NCI-H748 (cell line): Measurements from ENCODE around the gene ARHGAP24.
"Not testable (repeated sequence)": the region's sequence is repeated elsewhere in the genome, so short reads cannot be mapped to it uniquely, and the experiment has no call there.

ENCODE experiments used
- DNase-seq: peaks from one replicate; lab custom pipeline; 2025; ENCODE audit not compliant: unreplicated experiment; lab: John Stamatoyannopoulos, UW

Gene ARHGAP24

GRCh38 chr4:85482010-85482738 is 7.2 kb downstream of the ARHGAP24 start:
- no peak for DNase-seq

- DNase-seq = no peak
These were observed 11.6 kb downstream of the ARHGAP24 start for GRCh38 chr4:85486425-85487086.

- DNase-seq = no peak
These were observed 13.5 kb downstream of the ARHGAP24 start for GRCh38 chr4:85488416-85488815.

GRCh38 chr4:85489273-85489981 is 14.5 kb downstream of the ARHGAP24 start:
- no peak for DNase-seq

GRCh38 chr4:85491527-85491926 is 16.6 kb downstream of the ARHGAP24 start:
- no peak for DNase-seq

- no peak for DNase-seq
These were observed 17.4 kb downstream of the ARHGAP24 start for GRCh38 chr4:85492336-85492735.

- DNase-seq = no peak
These were observed 20.7 kb downstream of the ARHGAP24 start for GRCh38 chr4:85495621-85496020.

GRCh38 chr4:85496126-85496849 is 21.3 kb downstream of the ARHGAP24 start:
- no peak for DNase-seq

- DNase-seq = no peak
These were observed 22.0 kb downstream of the ARHGAP24 start for GRCh38 chr4:85496933-85497332.

- DNase-seq = no peak
These were observed 23.3 kb downstream of the ARHGAP24 start for GRCh38 chr4:85498068-85498733.

GRCh38 chr4:85499573-85499972 is 24.6 kb downstream of the ARHGAP24 start:
- DNase-seq = no peak

GRCh38 chr4:85500110-85500867 is 25.3 kb downstream of the ARHGAP24 start:
- DNase-seq = no peak

GRCh38 chr4:85501145-85501544 is 26.2 kb downstream of the ARHGAP24 start:
- not testable (repeated sequence) for DNase-seq

- no peak for DNase-seq
These were observed 33.7 kb downstream of the ARHGAP24 start for GRCh38 chr4:85508654-85509053.

- no peak for DNase-seq
These were observed 35.1 kb downstream of the ARHGAP24 start for GRCh38 chr4:85509882-85510631.

- DNase-seq = no peak
These were observed 35.7 kb downstream of the ARHGAP24 start for GRCh38 chr4:85510632-85510984.

GRCh38 chr4:85512446-85513205 is 37.7 kb downstream of the ARHGAP24 start:
- DNase-seq = no peak

- DNase-seq = no peak
These were observed 39.2 kb downstream of the ARHGAP24 start for GRCh38 chr4:85514117-85514516.

GRCh38 chr4:85514783-85515182 is 39.8 kb downstream of the ARHGAP24 start:
- DNase-seq = no peak
